ENCODE results near the gene MAP3K1. TPM values are rescaled to one million over a fixed set of nuclear protein-coding genes. Genes with fewer than 3 reads are reported as not detected.

Gene MAP3K1
- total and polyA plus RNA-seq, 2 experiments from 2014 or later = 11.2 to 24.0 TPM

DNA sequence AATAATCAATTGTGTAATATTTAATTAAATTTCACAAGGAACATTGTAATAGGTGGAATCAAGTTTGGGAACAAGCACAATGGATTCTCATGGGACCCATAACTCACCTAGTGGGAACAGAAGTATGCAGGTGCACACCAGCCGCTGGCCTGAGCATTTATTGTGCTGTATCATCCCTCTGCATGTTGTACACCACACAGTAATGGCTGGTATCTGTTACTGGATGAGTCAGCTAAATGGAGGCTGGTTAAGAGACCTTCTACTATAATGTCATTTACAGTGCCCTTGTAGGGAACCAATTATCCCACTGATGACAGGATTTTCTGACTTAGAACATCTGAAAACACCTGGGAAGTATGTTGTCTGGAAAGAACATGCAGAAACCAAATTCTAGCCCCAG lies 3.2 kb upstream of the MAP3K1 start:
- H3K27me3 ChIP-seq = no peaks in the 10 kb centered on the region
- DNase-seq (ENCODE audit: low read depth in 1 of 2, low spot score in 1 of 2) = no peak
- H3K27ac ChIP-seq = no peak overlapping the region
- H3K9me3 ChIP-seq (ENCODE audit: low read depth) = no peaks in the 10 kb centered on the region
- no peaks in the 10 kb centered on the region for H3K4me1 ChIP-seq (ENCODE audit: low read depth)
- no peak overlapping the region for H3K4me3 ChIP-seq
- no peaks in the 10 kb centered on the region for H3K36me3 ChIP-seq
- TF ChIP-seq, protein P1, sequence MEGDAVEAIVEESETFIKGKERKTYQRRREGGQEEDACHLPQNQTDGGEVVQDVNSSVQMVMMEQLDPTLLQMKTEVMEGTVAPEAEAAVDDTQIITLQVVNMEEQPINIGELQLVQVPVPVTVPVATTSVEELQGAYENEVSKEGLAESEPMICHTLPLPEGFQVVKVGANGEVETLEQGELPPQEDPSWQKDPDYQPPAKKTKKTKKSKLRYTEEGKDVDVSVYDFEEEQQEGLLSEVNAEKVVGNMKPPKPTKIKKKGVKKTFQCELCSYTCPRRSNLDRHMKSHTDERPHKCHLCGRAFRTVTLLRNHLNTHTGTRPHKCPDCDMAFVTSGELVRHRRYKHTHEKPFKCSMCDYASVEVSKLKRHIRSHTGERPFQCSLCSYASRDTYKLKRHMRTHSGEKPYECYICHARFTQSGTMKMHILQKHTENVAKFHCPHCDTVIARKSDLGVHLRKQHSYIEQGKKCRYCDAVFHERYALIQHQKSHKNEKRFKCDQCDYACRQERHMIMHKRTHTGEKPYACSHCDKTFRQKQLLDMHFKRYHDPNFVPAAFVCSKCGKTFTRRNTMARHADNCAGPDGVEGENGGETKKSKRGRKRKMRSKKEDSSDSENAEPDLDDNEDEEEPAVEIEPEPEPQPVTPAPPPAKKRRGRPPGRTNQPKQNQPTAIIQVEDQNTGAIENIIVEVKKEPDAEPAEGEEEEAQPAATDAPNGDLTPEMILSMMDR (IDR thresholded peaks at IDR 0.05; ENCODE audit: low read depth, low read length) = no peak

DNA sequence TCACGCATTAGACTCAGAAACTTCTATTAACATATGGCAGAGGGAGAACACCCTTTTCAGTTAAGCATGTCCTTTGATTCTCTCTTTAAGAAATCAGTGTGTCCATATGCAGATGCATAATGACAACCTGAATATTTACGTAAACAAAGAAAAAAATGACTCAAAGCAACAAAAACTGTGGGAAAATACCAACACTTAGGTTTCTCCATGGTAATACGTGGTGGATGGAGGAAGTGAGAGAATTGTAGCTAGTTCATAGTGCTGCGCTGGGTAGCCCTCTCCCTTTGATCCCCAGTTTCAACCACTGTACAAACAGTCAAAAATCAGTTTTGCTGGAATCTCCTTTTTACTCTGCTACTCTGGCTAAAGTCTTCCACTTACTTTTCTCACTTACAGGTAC lies 2.0 kb upstream of the MAP3K1 start:
- no peak for DNase-seq (ENCODE audit: low read depth in 1 of 2, low spot score in 1 of 2)
- H3K9me3 ChIP-seq (ENCODE audit: low read depth) = no peaks in the 10 kb centered on the region
- TF ChIP-seq, protein P1 (IDR thresholded peaks at IDR 0.05; ENCODE audit: low read depth, low read length) = no peak
- no peak overlapping the region for H3K4me3 ChIP-seq
- no peak overlapping the region for H3K27ac ChIP-seq
- peaks cover 8% of the 10 kb centered on the region for H3K4me1 ChIP-seq (ENCODE audit: low read depth)
- H3K27me3 ChIP-seq = no peaks in the 10 kb centered on the region
- H3K36me3 ChIP-seq = no peaks in the 10 kb centered on the region

DNA sequence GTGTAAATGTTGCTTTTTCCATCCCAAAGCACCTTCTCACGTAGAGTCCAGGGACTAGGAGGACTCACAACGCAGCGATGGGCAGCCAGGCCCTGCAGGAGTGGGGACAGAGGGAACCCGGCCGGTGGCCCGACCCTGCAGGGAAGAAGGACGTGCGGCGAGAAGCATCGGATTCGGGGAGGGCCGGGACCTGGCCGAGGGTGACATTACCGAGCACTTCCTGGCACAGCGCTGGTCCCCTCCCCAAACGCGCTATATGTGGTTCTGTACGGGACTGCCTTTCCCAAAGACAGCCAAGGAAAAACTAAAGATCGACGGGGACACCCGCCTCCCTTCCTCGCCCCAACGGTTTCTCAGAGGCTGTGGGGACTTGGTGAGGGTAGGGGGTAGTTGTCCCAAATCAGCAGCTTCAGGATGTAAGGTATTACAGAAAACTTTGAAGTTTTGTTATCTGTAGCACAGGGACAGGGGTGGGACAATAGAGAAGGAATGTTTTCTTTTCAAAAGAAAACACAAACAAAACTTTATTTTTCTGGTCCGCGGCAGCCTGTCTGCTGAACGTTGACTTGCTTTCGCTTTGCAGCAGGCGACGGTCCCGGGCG lies 887 bp upstream of the MAP3K1 start:
- Histone ChIP-seq H3K4me1 (ENCODE audit: low read depth) (peaks cover 20% of the 10 kb centered on the region), H3K36me3 (no peaks in the 10 kb centered on the region), H3K9me3 (ENCODE audit: low read depth) (no peaks in the 10 kb centered on the region), H3K4me3 (peak overlapping the region; percentile 99), H3K27me3 (no peaks in the 10 kb centered on the region), H3K27ac (peak overlapping the region; percentile 97)
- peak in 1 of 2 donors; percentile 33 for DNase-seq (ENCODE audit: low read depth in 1 of 2, low spot score in 1 of 2)
- TF ChIP-seq, protein P1 (IDR thresholded peaks at IDR 0.05; ENCODE audit: low read depth, low read length) = no peak

DNA sequence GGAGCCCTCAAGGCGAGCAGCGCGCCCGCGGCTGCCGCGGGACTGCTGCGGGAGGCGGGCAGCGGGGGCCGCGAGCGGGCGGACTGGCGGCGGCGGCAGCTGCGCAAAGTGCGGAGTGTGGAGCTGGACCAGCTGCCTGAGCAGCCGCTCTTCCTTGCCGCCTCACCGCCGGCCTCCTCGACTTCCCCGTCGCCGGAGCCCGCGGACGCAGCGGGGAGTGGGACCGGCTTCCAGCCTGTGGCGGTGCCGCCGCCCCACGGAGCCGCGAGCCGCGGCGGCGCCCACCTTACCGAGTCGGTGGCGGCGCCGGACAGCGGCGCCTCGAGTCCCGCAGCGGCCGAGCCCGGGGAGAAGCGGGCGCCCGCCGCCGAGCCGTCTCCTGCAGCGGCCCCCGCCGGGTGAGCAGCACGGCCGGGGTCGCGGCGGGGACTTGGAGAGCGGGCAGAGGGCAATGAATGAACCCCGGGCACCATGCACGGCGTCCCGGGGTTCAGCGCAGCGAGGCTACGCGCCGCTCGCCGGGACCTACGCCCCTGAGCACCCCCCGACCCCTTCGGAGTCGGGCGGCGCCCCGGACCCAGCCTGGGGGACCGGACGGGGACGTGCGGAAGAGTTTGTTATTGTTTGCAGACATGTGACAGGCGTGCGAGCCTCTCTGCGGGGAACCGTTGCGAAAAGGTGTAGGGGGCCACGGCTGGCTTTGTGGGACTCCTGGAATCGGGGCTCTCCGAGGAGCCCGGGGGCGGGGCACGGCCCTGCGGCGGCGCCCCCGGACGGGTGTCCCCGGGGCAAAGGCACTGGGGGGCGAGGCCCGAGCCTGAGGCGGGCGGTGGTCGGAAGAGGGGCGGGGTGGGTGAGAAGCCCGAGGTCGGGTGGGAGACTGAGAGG lies 553 bp downstream of the MAP3K1 start:
- Histone ChIP-seq H3K36me3 (no peaks in the 10 kb centered on the region), H3K4me1 (ENCODE audit: low read depth) (peaks cover 23% of the 10 kb centered on the region), H3K27ac (peak overlapping the region; percentile 97), H3K4me3 (peak overlapping the region; percentile 99), H3K9me3 (ENCODE audit: low read depth) (no peaks in the 10 kb centered on the region), H3K27me3 (no peaks in the 10 kb centered on the region)
- peak in 1 of 2 donors; percentile 71 for DNase-seq (ENCODE audit: low read depth in 1 of 2, low spot score in 1 of 2)
- TF ChIP-seq, protein P1 (IDR thresholded peaks at IDR 0.05; ENCODE audit: low read depth, low read length) = no peak

DNA sequence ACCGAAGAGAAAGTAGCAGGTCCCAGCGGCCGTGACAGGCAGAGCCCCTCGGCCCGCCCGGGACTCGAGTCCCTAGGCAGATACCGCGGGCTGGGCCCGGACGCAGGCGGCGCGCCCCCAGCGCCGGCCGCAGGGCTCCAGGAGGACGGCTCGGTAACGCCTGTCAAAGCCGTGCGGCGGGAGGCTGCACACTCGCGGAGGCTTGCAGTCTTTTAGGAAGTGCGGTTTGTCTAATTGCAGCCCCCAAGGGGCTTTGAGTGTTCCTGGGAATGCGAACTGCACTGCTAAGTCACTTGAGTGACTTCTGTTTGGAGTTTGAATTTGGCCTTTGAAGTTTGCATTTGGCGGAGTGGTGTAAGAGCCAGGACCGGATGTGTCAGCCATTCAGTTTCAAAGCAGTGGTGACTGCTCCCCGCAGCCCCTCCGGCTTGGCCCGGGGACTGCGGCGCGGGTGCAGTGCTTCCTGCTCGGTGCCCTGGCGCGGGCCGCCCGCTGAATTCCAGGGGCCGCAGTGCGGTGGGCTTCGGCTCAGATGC lies 1.3 kb downstream of the MAP3K1 start:
- Histone ChIP-seq H3K27me3 (no peaks in the 10 kb centered on the region), H3K9me3 (ENCODE audit: low read depth) (no peaks in the 10 kb centered on the region), H3K4me3 (peak overlapping the region; percentile 99), H3K4me1 (ENCODE audit: low read depth) (peaks cover 23% of the 10 kb centered on the region), H3K27ac (peak overlapping the region; percentile 97), H3K36me3 (no peaks in the 10 kb centered on the region)
- peak; percentile 57 to 74 for DNase-seq (ENCODE audit: low read depth in 1 of 2, low spot score in 1 of 2)
- TF ChIP-seq, protein P1 (IDR thresholded peaks at IDR 0.05; ENCODE audit: low read depth, low read length) = peak; percentile 9
